ENCODE data around the gene DLL3. TPM values are rescaled to one million over a fixed set of nuclear protein-coding genes. Genes with fewer than 3 reads are reported as not detected.

DLL3 gene
- total RNA-seq, 3 donors from 2014 or later (not counting 1 experiment from before 2014, with no cell fraction given) = not detected

DNA sequence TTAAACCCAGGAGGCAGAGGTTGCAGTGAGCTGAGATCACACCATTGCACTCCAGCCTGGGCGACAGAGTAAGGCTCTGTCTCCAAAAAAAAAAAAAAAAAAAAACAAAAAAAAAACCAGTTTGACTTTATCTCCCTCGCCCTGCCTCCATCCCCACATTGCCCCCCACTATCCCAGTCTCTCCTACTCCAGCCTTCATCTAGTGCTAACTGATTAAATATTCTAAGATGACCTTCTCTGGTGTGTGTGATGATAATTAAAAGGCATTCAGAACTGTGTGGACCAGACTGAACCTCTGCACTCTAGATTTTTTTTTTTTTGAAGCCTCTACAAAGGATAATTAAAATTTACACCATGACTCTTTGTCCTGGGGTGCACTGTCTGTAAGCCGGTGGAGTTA, 6.0 kb upstream of the DLL3 start:
- ATAC-seq (no peak), DNase-seq (no peak)
- Mint-ChIP-seq H3K9me3 (no peaks in the 10 kb centered on the region), H3K4me1 (peaks cover 0 to 2% of the 10 kb centered on the region in 2 donors), H3K36me3 (no peaks in the 10 kb centered on the region), H3K27ac (no peak overlapping the region), H3K27me3 (ENCODE audit: low read depth in 2 of 2) (peaks cover 12% of the 10 kb centered on the region in 2 donors), H3K4me3 (no peak overlapping the region)
- TF ChIP-seq CTCF (IDR thresholded peaks at IDR 0.05) = no peak
- no peaks in the 10 kb centered on the region for H3K9me3 ChIP-seq (ENCODE audit: control insufficient read depth, insufficient read depth, low read length)
- H3K36me3 ChIP-seq (ENCODE audit: control insufficient read depth, insufficient read depth, low read length) = peaks cover 30% of the 10 kb centered on the region
- H3K27me3 ChIP-seq (ENCODE audit: control insufficient read depth, insufficient read depth, low read length) = peaks cover 10% of the 10 kb centered on the region
- no peak overlapping the region for H3K27ac ChIP-seq (ENCODE audit: low read length)
- intact Hi-C loops (cut with micrococcal nuclease) = no loop called here
- H3K4me1 ChIP-seq (ENCODE audit: control insufficient read depth, insufficient read depth, low read length) = peaks cover 3% of the 10 kb centered on the region
- H3K4me3 ChIP-seq (ENCODE audit: low read length) = no peak overlapping the region
- WGBS (ENCODE audit: insufficient coverage) = 91% methylated on average over 1 of the region's 3 CpGs

DNA sequence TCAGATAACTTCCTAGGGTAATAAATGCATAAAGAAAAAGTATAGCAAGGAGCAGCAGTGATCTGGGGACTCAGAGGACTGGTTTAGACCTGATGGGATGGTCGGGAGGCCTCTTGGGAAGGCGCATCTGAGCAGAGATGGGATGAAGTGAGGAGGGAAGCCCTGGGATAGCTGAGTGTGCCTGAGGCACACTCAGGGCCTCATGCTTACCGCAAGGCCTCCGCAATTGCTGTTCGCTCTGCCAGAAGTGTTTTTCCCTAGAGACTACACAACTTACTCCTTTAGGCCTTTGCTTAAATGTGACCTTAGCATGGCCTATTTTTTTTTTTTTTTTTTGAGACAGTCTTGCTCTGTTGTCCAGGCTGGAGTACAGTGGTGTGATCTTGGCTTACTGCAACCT, 4.1 kb upstream of the DLL3 start:
- Mint-ChIP-seq H3K4me1 (peaks cover 11 to 20% of the 10 kb centered on the region in 2 donors), H3K9me3 (no peaks in the 10 kb centered on the region), H3K36me3 (no peaks in the 10 kb centered on the region), H3K4me3 (no peak overlapping the region), H3K27me3 (ENCODE audit: low read depth in 2 of 2) (peaks cover 24 to 26% of the 10 kb centered on the region in 2 donors), H3K27ac (no peak overlapping the region)
- Histone ChIP-seq H3K27me3 (ENCODE audit: control insufficient read depth, insufficient read depth, low read length) (peaks cover 23% of the 10 kb centered on the region), H3K9me3 (ENCODE audit: control insufficient read depth, insufficient read depth, low read length) (no peaks in the 10 kb centered on the region), H3K4me1 (ENCODE audit: control insufficient read depth, insufficient read depth, low read length) (peaks cover 19% of the 10 kb centered on the region), H3K36me3 (ENCODE audit: control insufficient read depth, insufficient read depth, low read length) (peaks cover 11% of the 10 kb centered on the region), H3K4me3 (ENCODE audit: low read length) (no peak overlapping the region), H3K27ac (ENCODE audit: low read length) (no peak overlapping the region)
- ATAC-seq (no peak), DNase-seq (no peak)
- 93% methylated on average over 5 of the region's 5 CpGs for WGBS (ENCODE audit: insufficient coverage)
- intact Hi-C loops (cut with micrococcal nuclease) = no loop called here
- no peak for TF ChIP-seq CTCF (IDR thresholded peaks at IDR 0.05)

DNA sequence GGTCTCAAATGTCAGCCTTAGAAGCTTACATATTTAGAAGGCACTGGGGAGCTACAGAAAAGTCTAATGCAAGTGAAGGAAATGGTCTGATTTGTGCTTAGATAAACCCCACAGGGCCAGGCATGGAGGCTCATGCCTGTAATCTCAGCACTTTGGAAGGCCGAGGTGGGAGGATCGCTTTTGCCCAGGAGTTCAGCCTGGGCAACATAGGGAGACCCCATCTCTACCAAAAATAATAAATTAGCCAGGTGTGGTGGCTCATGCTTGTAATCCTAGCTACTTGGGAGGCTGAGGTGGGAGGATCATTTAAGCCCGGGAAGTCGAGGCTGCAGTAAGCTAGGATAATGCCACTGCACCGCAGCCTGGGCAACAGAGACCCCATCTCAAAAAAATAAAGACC, 2.7 kb upstream of the DLL3 start:
- Histone ChIP-seq H3K4me1 (ENCODE audit: control insufficient read depth, insufficient read depth, low read length) (peaks cover 19% of the 10 kb centered on the region), H3K9me3 (ENCODE audit: control insufficient read depth, insufficient read depth, low read length) (no peaks in the 10 kb centered on the region), H3K4me3 (ENCODE audit: low read length) (no peak overlapping the region), H3K27me3 (ENCODE audit: control insufficient read depth, insufficient read depth, low read length) (peaks cover 28% of the 10 kb centered on the region), H3K36me3 (ENCODE audit: control insufficient read depth, insufficient read depth, low read length) (peaks cover 2% of the 10 kb centered on the region), H3K27ac (ENCODE audit: low read length) (no peak overlapping the region)
- DNase-seq (no peak), ATAC-seq (no peak)
- Mint-ChIP-seq H3K36me3 (no peaks in the 10 kb centered on the region), H3K27ac (no peak overlapping the region), H3K9me3 (no peaks in the 10 kb centered on the region), H3K4me1 (peaks cover 14 to 23% of the 10 kb centered on the region in 2 donors), H3K27me3 (ENCODE audit: low read depth in 2 of 2) (peaks cover 34 to 39% of the 10 kb centered on the region in 2 donors), H3K4me3 (no peak overlapping the region)
- intact Hi-C loops (cut with micrococcal nuclease) = no loop called here
- WGBS (ENCODE audit: insufficient coverage) = 95% methylated on average over 5 of the region's 5 CpGs
- no peak for TF ChIP-seq CTCF (IDR thresholded peaks at IDR 0.05)

DNA sequence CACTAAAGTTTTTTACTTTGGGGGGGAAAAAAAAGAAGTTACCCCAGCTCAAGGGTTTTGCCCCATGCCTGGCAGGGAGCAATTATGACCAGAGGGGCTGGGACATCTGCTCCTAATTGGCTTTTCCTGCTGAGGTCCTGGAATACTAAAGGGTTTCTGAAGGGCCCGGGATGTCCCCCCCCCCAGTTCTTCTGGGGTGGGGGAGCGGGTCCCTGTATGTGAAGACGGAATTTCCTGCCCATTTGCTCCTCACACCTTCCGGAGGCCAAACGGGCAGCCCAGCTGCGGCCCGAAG, 1.1 kb upstream of the DLL3 start:
- H3K4me3 ChIP-seq (ENCODE audit: low read length) = no peak overlapping the region
- 0% methylated on average over 7 of the region's 7 CpGs for WGBS (ENCODE audit: insufficient coverage)
- H3K27ac ChIP-seq (ENCODE audit: low read length) = no peak overlapping the region
- no peaks in the 10 kb centered on the region for H3K36me3 ChIP-seq (ENCODE audit: control insufficient read depth, insufficient read depth, low read length)
- peaks cover 28% of the 10 kb centered on the region for H3K27me3 ChIP-seq (ENCODE audit: control insufficient read depth, insufficient read depth, low read length)
- TF ChIP-seq CTCF (IDR thresholded peaks at IDR 0.05) = no peak
- H3K27me3 Mint-ChIP-seq (ENCODE audit: low read depth in 2 of 2) = peaks cover 34 to 39% of the 10 kb centered on the region in 2 donors
- H3K9me3 Mint-ChIP-seq = no peaks in the 10 kb centered on the region
- intact Hi-C loops (cut with micrococcal nuclease) = no loop called here
- H3K27ac Mint-ChIP-seq = no peak overlapping the region
- H3K4me1 ChIP-seq (ENCODE audit: control insufficient read depth, insufficient read depth, low read length) = peaks cover 21% of the 10 kb centered on the region
- H3K4me1 Mint-ChIP-seq = peaks cover 14 to 23% of the 10 kb centered on the region in 2 donors
- DNase-seq = no peak
- no peak overlapping the region for H3K4me3 Mint-ChIP-seq
- no peak for ATAC-seq
- H3K9me3 ChIP-seq (ENCODE audit: control insufficient read depth, insufficient read depth, low read length) = no peaks in the 10 kb centered on the region
- no peaks in the 10 kb centered on the region for H3K36me3 Mint-ChIP-seq
